WTC11 (cell line): ENCODE measurements around the gene CDC16. TPM values are rescaled to one million over a fixed set of nuclear protein-coding genes. Genes with fewer than 3 reads are reported as not detected.
A peak's percentile ranks its signal among the peaks of the same experiment; 100 is the strongest.

Source experiments
- ATF1 ChIP-seq: sonication (generic); formaldehyde crosslinking; IDR thresholded peaks from 2 replicates; pipeline ENCODE4 v1.8.1; 2023; ENCODE audit warnings: mild to moderate bottlenecking, moderate library complexity, missing genetic modification reagents
- CBFB ChIP-seq: sonication (generic); formaldehyde crosslinking; IDR thresholded peaks from 2 replicates; pipeline ENCODE4 v1.8.1; 2022; ENCODE audit warnings: mild to moderate bottlenecking, low read depth, missing genetic modification reagents
- CREB1 ChIP-seq: sonication (generic); formaldehyde crosslinking; IDR thresholded peaks from 2 replicates; pipeline ENCODE4 v1.8.0; 2023; ENCODE audit warnings: mild to moderate bottlenecking, missing genetic modification reagents
- EMX1 ChIP-seq: fragments of 250-450 bp; sonication (Bioruptor Pico); IDR thresholded peaks from 2 replicates; pipeline ENCODE4 v1.8.0; 2021; ENCODE audit warnings: mild to moderate bottlenecking
- ESRRA ChIP-seq: sonication (generic); formaldehyde crosslinking; IDR thresholded peaks from 2 replicates; pipeline ENCODE4 v1.8.1; 2022; ENCODE audit warnings: mild to moderate bottlenecking, missing genetic modification reagents, borderline replicate concordance
- ETV6 ChIP-seq: sonication (generic); formaldehyde crosslinking; IDR thresholded peaks from 2 replicates; pipeline ENCODE4 v1.8.1; 2022; ENCODE audit warnings: mild to moderate bottlenecking, missing genetic modification reagents
- FOXP1 ChIP-seq: sonication (generic); formaldehyde crosslinking; IDR thresholded peaks from 2 replicates; pipeline ENCODE4 v1.8.0; 2022; ENCODE audit warnings: missing genetic modification reagents, mild to moderate bottlenecking, moderate library complexity, borderline replicate concordance
- GRHL2 ChIP-seq: fragments of 250-450 bp; sonication (Bioruptor Pico); IDR thresholded peaks from 2 replicates; pipeline ENCODE4 v1.8.0; 2022; ENCODE audit warnings: mild to moderate bottlenecking, moderate library complexity; ENCODE audit not compliant: insufficient replicate concordance, severe bottlenecking
- GTF2I ChIP-seq: fragments of 250-450 bp; sonication (Bioruptor Pico); conservative IDR thresholded peaks from 2 replicates; pipeline ENCODE4 v1.4.0; 2021; ENCODE audit warnings: mild to moderate bottlenecking
- KAT7 ChIP-seq: sonication (generic); formaldehyde crosslinking; IDR thresholded peaks from 2 replicates; pipeline ENCODE4 v1.8.1; 2023; ENCODE audit warnings: missing genetic modification reagents, mild to moderate bottlenecking, borderline replicate concordance
- MXD4 ChIP-seq: fragments of 250-450 bp; sonication (Bioruptor Pico); IDR thresholded peaks from 2 replicates; pipeline ENCODE4 v1.8.0; 2021; ENCODE audit warnings: mild to moderate bottlenecking, moderate library complexity, borderline replicate concordance
- MYBL2 ChIP-seq: sonication (generic); formaldehyde crosslinking; IDR thresholded peaks from 2 replicates; pipeline ENCODE4 v1.8.1; 2023; ENCODE audit warnings: mild to moderate bottlenecking, moderate library complexity, missing genetic modification reagents
- NFE2L1 ChIP-seq: sonication (generic); formaldehyde crosslinking; IDR thresholded peaks from 2 replicates; pipeline ENCODE4 v1.8.1; 2023; ENCODE audit warnings: missing genetic modification reagents
- NFYB ChIP-seq: sonication (generic); formaldehyde crosslinking; conservative IDR thresholded peaks from 2 replicates; pipeline ENCODE4 v1.8.0; 2022; ENCODE audit warnings: low read depth, missing genetic modification reagents
- NR3C1 ChIP-seq: sonication (generic); formaldehyde crosslinking; conservative IDR thresholded peaks from 2 replicates; pipeline ENCODE4 v1.8.1; 2023; ENCODE audit warnings: low read depth, mild to moderate bottlenecking, missing genetic modification reagents
- RELA ChIP-seq: sonication (generic); formaldehyde crosslinking; IDR thresholded peaks from 2 replicates; pipeline ENCODE4 v1.8.1; 2022; ENCODE audit warnings: missing genetic modification reagents, mild to moderate bottlenecking, borderline replicate concordance
- RORB ChIP-seq: fragments of 250-450 bp; sonication (Bioruptor Pico); IDR thresholded peaks from 2 replicates; pipeline ENCODE4 v1.9.0; 2021; ENCODE audit warnings: mild to moderate bottlenecking
- SMAD4 ChIP-seq: sonication (generic); formaldehyde crosslinking; IDR thresholded peaks from 2 replicates; pipeline ENCODE4 v1.8.0; 2022; ENCODE audit warnings: mild to moderate bottlenecking, missing genetic modification reagents
- STAT6 ChIP-seq: sonication (generic); formaldehyde crosslinking; conservative IDR thresholded peaks from 2 replicates; pipeline ENCODE4 v1.8.1; 2023; ENCODE audit warnings: mild to moderate bottlenecking, low read depth, missing genetic modification reagents, moderate library complexity
- TEAD1 ChIP-seq: sonication (generic); formaldehyde crosslinking; IDR thresholded peaks from 2 replicates; pipeline ENCODE4 v1.8.0; 2022; ENCODE audit warnings: mild to moderate bottlenecking, missing genetic modification reagents
- ZBTB21 ChIP-seq: sonication (generic); formaldehyde crosslinking; IDR thresholded peaks from 2 replicates; pipeline ENCODE4 v1.8.1; 2023; ENCODE audit warnings: mild to moderate bottlenecking, missing genetic modification reagents, borderline replicate concordance
- ZBTB43 ChIP-seq: sonication (generic); formaldehyde crosslinking; IDR thresholded peaks from 2 replicates; pipeline ENCODE4 v1.8.1; 2023; ENCODE audit warnings: mild to moderate bottlenecking, missing genetic modification reagents
- ZNF219 ChIP-seq: sonication (generic); formaldehyde crosslinking; IDR thresholded peaks from 2 replicates; pipeline ENCODE4 v1.8.0; 2023; ENCODE audit warnings: missing genetic modification reagents, mild to moderate bottlenecking, borderline replicate concordance
- total RNA-seq: library from RNA; stranded (reverse); gene quantifications from 3 replicates; pipeline ENCODE4 v1.2.3, GENCODE V29; 2021
- TF ChIP-seq, protein P1 (sequence below): sonication (generic); formaldehyde crosslinking; IDR thresholded peaks from 2 replicates; pipeline ENCODE4 v1.8.0; 2022; ENCODE audit warnings: mild to moderate bottlenecking, missing genetic modification reagents
- TF ChIP-seq, protein P2 (sequence below): sonication (generic); formaldehyde crosslinking; IDR thresholded peaks from 2 replicates; pipeline ENCODE4 v1.8.1; 2022; ENCODE audit warnings: mild to moderate bottlenecking, moderate library complexity, missing genetic modification reagents
- TF ChIP-seq, protein P3 (sequence below): fragments of 250-450 bp; sonication (Bioruptor Pico); IDR thresholded peaks from 2 replicates; pipeline ENCODE4 v1.8.0; 2021; ENCODE audit warnings: mild to moderate bottlenecking
- TF ChIP-seq, protein P4 (sequence below): sonication (generic); formaldehyde crosslinking; IDR thresholded peaks from 2 replicates; pipeline ENCODE4 v1.8.0; 2022; ENCODE audit warnings: mild to moderate bottlenecking, missing genetic modification reagents
- TF ChIP-seq, protein P5 (sequence below): sonication (generic); formaldehyde crosslinking; IDR thresholded peaks from 2 replicates; pipeline ENCODE4 v1.8.1; 2022; ENCODE audit warnings: low read depth, mild to moderate bottlenecking, moderate library complexity, missing genetic modification reagents, borderline replicate concordance

The CDC16 gene
- total RNA-seq, 1 experiment from 2014 or later: 73.5 TPM

DNA sequence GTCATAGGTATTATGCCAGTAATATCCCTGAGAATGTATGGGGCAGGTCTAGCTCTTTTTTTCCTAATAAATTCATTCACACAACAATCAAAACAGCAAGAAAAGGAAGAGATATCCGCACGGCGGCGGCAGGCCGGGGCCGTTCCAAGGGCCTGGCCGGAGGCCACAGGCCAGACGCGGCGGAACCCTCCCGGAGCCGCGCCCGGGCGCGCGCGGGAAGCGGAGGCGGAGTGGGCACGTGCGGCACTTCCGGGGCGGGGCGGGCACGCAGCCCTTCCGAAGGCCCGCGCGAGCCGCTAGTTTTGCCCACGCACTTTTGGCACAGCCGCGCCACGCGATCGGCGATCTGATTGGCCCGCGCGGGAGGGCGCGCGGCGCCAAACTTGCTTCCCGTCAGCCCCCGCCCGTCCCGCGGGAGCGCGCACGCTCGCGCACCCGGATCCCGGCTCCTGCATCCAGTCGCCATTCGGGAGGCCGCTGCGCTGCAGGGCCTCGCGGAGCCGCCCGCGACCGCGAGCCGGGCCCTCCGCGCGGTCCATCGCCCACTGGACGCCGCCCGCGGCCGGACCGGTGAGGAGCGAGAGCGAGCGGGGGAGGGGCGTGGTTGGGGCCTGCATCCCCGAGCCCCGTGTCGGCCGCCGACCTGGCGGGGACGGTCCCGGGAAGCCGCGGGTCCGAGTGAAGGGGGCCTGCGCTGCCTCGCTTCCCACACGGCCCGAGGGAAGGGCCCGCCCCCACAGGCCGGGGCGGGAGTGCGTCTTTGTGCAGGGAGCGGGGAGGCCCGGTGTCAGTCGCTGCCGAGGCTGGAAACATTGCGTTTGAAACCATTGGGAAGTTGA, 79.6 kb downstream of the CDC16 start, which contains the start of gene CHAMP1 (continued):
- TF ChIP-seq STAT6 (CRISPR knock-in tag) (peak; percentile 54; the same call in 1 of the 2 replicates), ESRRA (CRISPR knock-in tag) (peak; percentile 68), KAT7 (CRISPR knock-in tag) (0 out of 2 replicates have a peak, but pooled peaks have one; percentile 64), GTF2I (CRISPR knock-in tag) (no peak), CREB1 (CRISPR knock-in tag) (no peak), ZNF219 (CRISPR knock-in tag) (0 out of 2 replicates have a peak, but pooled peaks have one; percentile 52), ZBTB43 (CRISPR knock-in tag) (peak; percentile 76; the same call in 1 of the 2 replicates), SMAD4 (CRISPR knock-in tag) (no peak), TEAD1 (peak; percentile 68), ATF1 (CRISPR knock-in tag) (peak; percentile 80; the same call in 1 of the 2 replicates), MXD4 (0 out of 2 replicates have a peak, but pooled peaks have one; percentile 38), NFYB (0 out of 2 replicates have a peak, but pooled peaks have one; percentile 26), CBFB (CRISPR knock-in tag) (peak; percentile 92), GRHL2 (CRISPR knock-in tag) (no peak), NR3C1 (CRISPR knock-in tag) (0 out of 2 replicates have a peak, but pooled peaks have one; percentile 61), EMX1 (CRISPR knock-in tag) (0 out of 2 replicates have a peak, but pooled peaks have one; percentile 44), NFE2L1 (CRISPR knock-in tag) (peak; percentile 29; the same call in 1 of the 2 replicates), ETV6 (CRISPR knock-in tag) (peak; percentile 80; the same call in 1 of the 2 replicates), MYBL2 (CRISPR knock-in tag) (no peak), RELA (CRISPR knock-in tag) (peak; percentile 33; the same call in 1 of the 2 replicates), RORB (CRISPR knock-in tag) (no peak), ZBTB21 (CRISPR knock-in tag) (0 out of 2 replicates have a peak, but pooled peaks have one; percentile 73), FOXP1 (CRISPR knock-in tag) (peak; percentile 91)
- TF ChIP-seq, protein P1, sequence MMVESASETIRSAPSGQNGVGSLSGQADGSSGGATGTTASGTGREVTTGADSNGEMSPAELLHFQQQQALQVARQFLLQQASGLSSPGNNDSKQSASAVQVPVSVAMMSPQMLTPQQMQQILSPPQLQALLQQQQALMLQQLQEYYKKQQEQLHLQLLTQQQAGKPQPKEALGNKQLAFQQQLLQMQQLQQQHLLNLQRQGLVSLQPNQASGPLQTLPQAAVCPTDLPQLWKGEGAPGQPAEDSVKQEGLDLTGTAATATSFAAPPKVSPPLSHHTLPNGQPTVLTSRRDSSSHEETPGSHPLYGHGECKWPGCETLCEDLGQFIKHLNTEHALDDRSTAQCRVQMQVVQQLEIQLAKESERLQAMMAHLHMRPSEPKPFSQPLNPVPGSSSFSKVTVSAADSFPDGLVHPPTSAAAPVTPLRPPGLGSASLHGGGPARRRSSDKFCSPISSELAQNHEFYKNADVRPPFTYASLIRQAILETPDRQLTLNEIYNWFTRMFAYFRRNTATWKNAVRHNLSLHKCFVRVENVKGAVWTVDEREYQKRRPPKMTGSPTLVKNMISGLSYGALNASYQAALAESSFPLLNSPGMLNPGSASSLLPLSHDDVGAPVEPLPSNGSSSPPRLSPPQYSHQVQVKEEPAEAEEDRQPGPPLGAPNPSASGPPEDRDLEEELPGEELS: 0 out of 2 replicates have a peak, but pooled peaks have one; percentile 75
- TF ChIP-seq, protein P2, sequence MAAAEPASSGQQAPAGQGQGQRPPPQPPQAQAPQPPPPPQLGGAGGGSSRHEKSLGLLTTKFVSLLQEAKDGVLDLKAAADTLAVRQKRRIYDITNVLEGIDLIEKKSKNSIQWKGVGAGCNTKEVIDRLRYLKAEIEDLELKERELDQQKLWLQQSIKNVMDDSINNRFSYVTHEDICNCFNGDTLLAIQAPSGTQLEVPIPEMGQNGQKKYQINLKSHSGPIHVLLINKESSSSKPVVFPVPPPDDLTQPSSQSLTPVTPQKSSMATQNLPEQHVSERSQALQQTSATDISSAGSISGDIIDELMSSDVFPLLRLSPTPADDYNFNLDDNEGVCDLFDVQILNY (CRISPR knock-in tag): peak; percentile 98
- TF ChIP-seq, protein P3, sequence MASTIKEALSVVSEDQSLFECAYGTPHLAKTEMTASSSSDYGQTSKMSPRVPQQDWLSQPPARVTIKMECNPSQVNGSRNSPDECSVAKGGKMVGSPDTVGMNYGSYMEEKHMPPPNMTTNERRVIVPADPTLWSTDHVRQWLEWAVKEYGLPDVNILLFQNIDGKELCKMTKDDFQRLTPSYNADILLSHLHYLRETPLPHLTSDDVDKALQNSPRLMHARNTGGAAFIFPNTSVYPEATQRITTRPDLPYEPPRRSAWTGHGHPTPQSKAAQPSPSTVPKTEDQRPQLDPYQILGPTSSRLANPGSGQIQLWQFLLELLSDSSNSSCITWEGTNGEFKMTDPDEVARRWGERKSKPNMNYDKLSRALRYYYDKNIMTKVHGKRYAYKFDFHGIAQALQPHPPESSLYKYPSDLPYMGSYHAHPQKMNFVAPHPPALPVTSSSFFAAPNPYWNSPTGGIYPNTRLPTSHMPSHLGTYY (CRISPR knock-in tag): 0 out of 2 replicates have a peak, but pooled peaks have one; percentile 28
- TF ChIP-seq, protein P4, sequence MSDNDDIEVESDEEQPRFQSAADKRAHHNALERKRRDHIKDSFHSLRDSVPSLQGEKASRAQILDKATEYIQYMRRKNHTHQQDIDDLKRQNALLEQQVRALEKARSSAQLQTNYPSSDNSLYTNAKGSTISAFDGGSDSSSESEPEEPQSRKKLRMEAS (CRISPR knock-in tag): peak; percentile 76; the same call in 1 of the 2 replicates
- TF ChIP-seq, protein P5, sequence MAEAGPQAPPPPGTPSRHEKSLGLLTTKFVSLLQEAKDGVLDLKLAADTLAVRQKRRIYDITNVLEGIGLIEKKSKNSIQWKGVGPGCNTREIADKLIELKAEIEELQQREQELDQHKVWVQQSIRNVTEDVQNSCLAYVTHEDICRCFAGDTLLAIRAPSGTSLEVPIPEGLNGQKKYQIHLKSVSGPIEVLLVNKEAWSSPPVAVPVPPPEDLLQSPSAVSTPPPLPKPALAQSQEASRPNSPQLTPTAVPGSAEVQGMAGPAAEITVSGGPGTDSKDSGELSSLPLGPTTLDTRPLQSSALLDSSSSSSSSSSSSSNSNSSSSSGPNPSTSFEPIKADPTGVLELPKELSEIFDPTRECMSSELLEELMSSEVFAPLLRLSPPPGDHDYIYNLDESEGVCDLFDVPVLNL (CRISPR knock-in tag): peak; percentile 91; the same call in 1 of the 2 replicates
